SK-N-SH treated with all-trans-retinoic acid at 6 μM for 48 hours (cell line): Measurements from ENCODE around the gene EFCAB14.

Source experiments
- ARNTL ChIP-seq: fragments of 450-650 bp; formaldehyde crosslinking; IDR thresholded peaks from 2 replicates; pipeline ENCODE4 v1.5.0; 2020; ENCODE audit warnings: low read depth, mild to moderate bottlenecking, moderate library complexity, borderline replicate concordance
- CSDC2 ChIP-seq: fragments of 250-450 bp; sonication (Bioruptor Pico); IDR thresholded peaks from 2 replicates; pipeline ENCODE4 v1.5.0; 2020; ENCODE audit warnings: mild to moderate bottlenecking, moderate library complexity
- GLIS3 ChIP-seq: fragments of 250-450 bp; sonication (Bioruptor Pico); IDR thresholded peaks from 2 replicates; pipeline ENCODE4 v1.5.0; 2020; ENCODE audit warnings: mild to moderate bottlenecking, moderate library complexity
- PPARA ChIP-seq: fragments of 250-450 bp; sonication (Bioruptor Pico); IDR thresholded peaks from 2 replicates; pipeline ENCODE4 v1.5.0; 2020; ENCODE audit warnings: mild to moderate bottlenecking, borderline replicate concordance
- RARB ChIP-seq: fragments of 250-450 bp; sonication (Bioruptor Pico); IDR thresholded peaks from 2 replicates; pipeline ENCODE4 v1.8.0; 2021; ENCODE audit warnings: mild to moderate bottlenecking, moderate library complexity
- TSHZ2 ChIP-seq: fragments of 250-450 bp; sonication (Bioruptor Pico); IDR thresholded peaks from 2 replicates; pipeline ENCODE4 v1.5.0; 2020; ENCODE audit warnings: mild to moderate bottlenecking, moderate library complexity
- ZC3H10 ChIP-seq: fragments of 250-450 bp; sonication (Bioruptor Pico); IDR thresholded peaks from 2 replicates; pipeline ENCODE4 v1.5.1; 2021; ENCODE audit warnings: mild to moderate bottlenecking, moderate library complexity
- ZFP3 ChIP-seq: fragments of 250-450 bp; sonication (Bioruptor Pico); IDR thresholded peaks from 2 replicates; pipeline ENCODE4 v1.5.0; 2020; ENCODE audit warnings: mild to moderate bottlenecking, moderate library complexity
- ZNF565 ChIP-seq: fragments of 450-650 bp; formaldehyde crosslinking; conservative IDR thresholded peaks from 2 replicates; pipeline ENCODE4 v1.5.0; 2020; ENCODE audit warnings: low read depth, mild to moderate bottlenecking, moderate library complexity
- ZNF70 ChIP-seq: fragments of 450-650 bp; formaldehyde crosslinking; IDR thresholded peaks from 2 replicates; pipeline ENCODE4 v1.5.0; 2020; ENCODE audit warnings: mild to moderate bottlenecking, moderate library complexity
- ZNF8 ChIP-seq: fragments of 450-650 bp; formaldehyde crosslinking; IDR thresholded peaks from 2 replicates; pipeline ENCODE4 v1.5.0; 2020; ENCODE audit warnings: mild to moderate bottlenecking, moderate library complexity
- TF ChIP-seq, protein P1 (sequence below): fragments of 250-450 bp; sonication (Bioruptor Pico); IDR thresholded peaks from 2 replicates; pipeline ENCODE4 v1.8.0; 2020; ENCODE audit warnings: mild to moderate bottlenecking, moderate library complexity, borderline replicate concordance

GRCh38 chr1:46689897-46690296 lies 29.0 kb downstream of the EFCAB14 start:
- TF ChIP-seq CSDC2 (CRISPR knock-in tag): no peak
- TF ChIP-seq ZNF70: no peak
- TF ChIP-seq, protein P1, sequence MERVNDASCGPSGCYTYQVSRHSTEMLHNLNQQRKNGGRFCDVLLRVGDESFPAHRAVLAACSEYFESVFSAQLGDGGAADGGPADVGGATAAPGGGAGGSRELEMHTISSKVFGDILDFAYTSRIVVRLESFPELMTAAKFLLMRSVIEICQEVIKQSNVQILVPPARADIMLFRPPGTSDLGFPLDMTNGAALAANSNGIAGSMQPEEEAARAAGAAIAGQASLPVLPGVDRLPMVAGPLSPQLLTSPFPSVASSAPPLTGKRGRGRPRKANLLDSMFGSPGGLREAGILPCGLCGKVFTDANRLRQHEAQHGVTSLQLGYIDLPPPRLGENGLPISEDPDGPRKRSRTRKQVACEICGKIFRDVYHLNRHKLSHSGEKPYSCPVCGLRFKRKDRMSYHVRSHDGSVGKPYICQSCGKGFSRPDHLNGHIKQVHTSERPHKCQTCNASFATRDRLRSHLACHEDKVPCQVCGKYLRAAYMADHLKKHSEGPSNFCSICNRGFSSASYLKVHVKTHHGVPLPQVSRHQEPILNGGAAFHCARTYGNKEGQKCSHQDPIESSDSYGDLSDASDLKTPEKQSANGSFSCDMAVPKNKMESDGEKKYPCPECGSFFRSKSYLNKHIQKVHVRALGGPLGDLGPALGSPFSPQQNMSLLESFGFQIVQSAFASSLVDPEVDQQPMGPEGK (CRISPR knock-in tag): no peak
- TF ChIP-seq RARB (CRISPR knock-in tag): no peak
- TF ChIP-seq ZFP3 (CRISPR knock-in tag): no peak
- no peak for TF ChIP-seq ZNF565
- no peak for TF ChIP-seq ZC3H10
- TF ChIP-seq ZNF8 (CRISPR knock-in tag): no peak
- TF ChIP-seq PPARA: no peak
- no peak for TF ChIP-seq TSHZ2 (CRISPR knock-in tag)
- TF ChIP-seq GLIS3 (CRISPR knock-in tag): no peak
- TF ChIP-seq ARNTL: no peak
